ENCODE measurements around the gene SIRT6.
"Not testable (repeated sequence)": the region's sequence is repeated elsewhere in the genome, so short reads cannot be mapped to it uniquely, and the experiment has no call there.

The SIRT6 gene

DNA sequence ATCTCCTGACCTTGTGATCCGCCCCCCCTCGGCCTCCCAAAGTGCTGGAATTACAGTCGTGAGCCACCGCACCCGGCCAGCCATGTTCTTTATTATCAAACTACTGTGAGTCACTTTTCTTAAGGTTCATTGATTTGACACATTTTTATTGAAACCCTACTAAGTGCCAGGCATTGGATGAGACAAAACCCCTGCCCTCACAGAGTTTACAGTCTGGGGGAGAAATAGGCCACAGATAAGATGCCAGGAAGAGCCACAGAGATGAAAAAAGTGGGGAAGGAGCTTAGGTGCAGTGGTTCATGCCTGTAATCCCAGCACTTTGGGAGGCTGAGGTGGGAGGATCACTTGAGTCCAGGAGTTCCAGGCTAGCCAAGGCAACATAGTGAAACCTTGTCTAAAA lies 43.9 kb downstream of the SIRT6 start:
- no peak for DNase-seq (ENCODE audit: extremely low read depth in 1 of 2, low read depth in 1 of 2)

DNA sequence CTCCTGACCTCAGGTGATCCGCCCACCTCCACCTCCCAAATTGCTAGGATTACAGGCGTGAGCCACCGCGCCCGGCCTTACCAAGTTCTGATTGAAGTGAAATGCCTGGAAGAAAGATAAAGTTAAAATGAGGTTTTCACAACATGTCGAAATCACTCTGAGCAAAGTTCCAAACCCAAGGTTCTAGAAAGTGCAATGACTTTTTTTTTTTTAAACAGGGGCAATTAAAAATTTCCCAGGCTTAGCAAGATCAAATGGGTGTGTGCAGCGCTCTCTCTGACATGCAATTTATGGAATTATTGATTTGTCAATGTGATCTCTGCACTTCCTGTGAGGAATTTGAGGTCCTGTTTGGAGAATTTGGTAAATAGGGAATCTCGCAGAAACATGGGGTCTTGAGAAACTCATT lies 45.7 kb downstream of the SIRT6 start:
- DNase-seq (ENCODE audit: extremely low read depth in 1 of 2, low read depth in 1 of 2): no peak

DNA sequence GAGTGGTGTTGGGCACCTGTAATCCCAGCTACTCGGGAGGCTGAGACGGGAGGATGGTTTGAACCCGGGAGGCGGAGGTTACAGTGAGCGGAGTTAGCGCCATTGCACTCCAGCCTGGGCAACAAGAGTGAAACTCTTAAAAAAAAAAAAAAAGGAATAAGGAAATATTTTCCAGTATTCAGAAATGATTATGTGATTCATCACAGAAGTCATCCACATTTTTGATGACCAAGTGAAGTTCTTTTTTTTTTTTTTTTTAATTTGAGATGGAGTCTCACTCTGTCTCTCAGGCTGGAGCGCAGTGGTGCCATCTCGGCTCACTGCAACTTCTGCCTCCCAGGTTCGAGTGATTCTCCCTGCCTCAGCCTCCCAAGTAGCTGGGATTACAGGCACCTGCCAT lies 47.0 kb downstream of the SIRT6 start:
- DNase-seq (ENCODE audit: extremely low read depth in 1 of 2, low read depth in 1 of 2): not testable (repeated sequence)

DNA sequence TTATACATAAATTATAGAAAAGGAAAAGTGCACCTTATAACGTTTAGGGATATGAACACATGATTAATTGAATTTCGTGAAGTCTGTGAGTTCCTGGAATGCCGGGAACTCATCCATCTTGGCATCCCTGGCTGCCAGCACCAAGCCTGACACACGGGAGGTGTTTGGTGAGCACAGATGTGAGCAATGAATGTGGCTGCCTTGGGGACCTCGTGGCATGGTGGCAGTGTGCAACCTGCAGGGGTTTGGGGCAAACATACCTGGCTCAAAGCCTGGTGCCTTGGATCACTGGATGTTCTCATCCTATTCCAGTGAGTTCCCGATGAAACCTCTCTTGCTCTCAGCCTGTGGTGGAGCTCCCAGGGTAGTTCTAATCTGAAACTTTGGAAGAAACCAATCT lies 48.0 kb downstream of the SIRT6 start:
- no peak for DNase-seq (ENCODE audit: extremely low read depth in 1 of 2, low read depth in 1 of 2)

DNA sequence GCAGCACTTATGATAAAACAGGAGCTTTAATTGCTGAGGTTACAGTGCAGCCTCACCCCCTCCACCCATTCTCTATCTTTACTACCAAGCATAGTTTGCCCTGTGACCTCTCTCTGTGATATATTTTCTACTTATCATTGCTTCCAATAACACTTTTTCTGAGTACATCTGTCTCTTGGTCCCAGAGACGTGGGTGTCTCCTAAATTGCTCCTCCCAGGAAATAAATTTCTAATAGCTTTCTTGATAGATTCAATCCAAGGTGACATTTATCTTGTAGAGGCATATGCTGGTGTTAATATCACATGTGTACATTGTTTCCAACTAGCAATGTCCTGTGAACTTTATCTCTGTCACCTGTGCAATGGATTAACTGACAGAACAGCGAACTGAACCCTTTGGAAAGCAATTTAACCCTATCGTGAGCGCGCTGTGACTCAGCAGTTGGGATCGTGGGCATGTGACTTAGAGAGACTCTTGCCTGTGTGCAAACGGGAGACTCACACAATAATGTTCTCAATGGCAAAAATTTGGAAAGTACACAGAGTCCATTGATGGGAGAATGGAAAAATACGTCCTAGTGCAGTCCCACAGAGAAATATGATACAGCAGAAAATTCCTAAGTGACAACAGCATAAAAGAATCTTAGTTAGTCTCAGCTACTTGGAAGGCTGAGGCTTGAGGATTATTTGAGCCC lies 51.5 kb downstream of the SIRT6 start:
- no peak for DNase-seq (ENCODE audit: extremely low read depth in 1 of 2, low read depth in 1 of 2)

DNA sequence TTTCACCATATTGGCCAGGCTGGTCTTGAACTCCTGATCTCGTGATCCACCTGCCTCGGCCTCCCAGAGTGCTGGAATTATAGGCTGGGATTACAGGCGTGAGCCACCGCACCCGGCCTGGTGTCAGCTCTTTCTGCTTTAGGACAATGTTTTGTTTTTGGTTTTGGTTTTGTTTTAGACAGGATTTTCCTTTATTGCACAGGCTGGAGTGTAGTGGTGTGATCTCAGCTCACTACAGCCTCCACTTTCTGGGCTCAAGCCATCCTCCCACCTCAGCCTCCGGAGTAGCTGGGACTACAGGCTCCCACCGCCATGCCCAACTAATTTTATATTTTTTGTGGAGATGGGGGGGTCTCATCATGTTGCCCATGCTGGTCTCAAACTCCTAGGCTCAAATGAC lies 53.3 kb downstream of the SIRT6 start:
- not testable (repeated sequence) for DNase-seq (ENCODE audit: extremely low read depth in 1 of 2, low read depth in 1 of 2)

DNA sequence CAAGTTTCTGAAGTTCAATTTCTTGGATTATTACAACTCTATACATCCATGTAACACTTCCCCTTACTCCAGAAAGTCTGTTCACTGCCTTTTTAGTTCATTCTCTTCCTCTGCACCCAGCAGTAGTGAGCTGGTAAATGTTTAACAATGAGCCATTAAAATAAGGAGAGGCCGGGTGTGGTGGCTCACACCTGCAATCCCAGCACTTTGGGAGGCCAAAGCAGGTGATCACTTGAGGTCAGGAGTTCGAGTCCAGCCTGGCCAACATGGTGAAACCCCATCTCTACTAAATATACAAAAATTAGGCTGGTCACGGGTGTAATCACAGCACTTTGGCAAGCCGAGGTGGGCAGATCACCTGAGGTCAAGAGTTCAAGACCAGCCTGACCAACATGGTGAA lies 55.0 kb downstream of the SIRT6 start:
- DNase-seq (ENCODE audit: extremely low read depth in 1 of 2, low read depth in 1 of 2): not testable (repeated sequence)

DNA sequence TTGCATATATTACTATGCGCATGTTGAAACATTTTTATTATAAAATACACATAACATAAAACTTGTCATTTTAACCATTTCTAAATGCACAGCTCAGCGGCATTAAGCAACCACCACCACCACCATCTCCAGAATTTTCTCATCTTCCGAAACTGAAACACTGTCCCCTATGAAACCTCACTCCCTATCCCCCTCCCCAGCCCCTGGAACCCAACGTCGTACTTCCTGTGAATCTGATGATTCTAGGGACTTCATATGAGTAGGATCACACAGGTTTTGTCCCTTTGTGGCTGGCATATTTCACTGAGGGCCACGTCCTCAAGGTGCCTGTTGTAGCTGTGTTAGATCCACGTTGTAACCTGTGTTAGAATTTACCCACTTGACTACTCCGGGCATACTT lies 57.7 kb downstream of the SIRT6 start:
- no peak for DNase-seq (ENCODE audit: extremely low read depth in 1 of 2, low read depth in 1 of 2)
